Fibroblast of lung (primary cell): ENCODE measurements around the gene MMP14.
"Not testable (repeated sequence)": the region's sequence is repeated elsewhere in the genome, so short reads cannot be mapped to it uniquely, and the experiment has no call there.

ENCODE experiments used
- EZH2 ChIP-seq: IDR thresholded peaks from 2 replicates; pipeline ENCODE4 v1.5.1; 2012; ENCODE audit warnings: low read length, control low read depth, mild to moderate bottlenecking; ENCODE audit errors: missing control alignments
- TF ChIP-seq, protein P1 (sequence below), 2 donors: IDR thresholded peaks in 1 of 2; conservative IDR thresholded peaks in 1 of 2; 1 replicate in 1 of 2; 2 replicates in 1 of 2; pipeline ENCODE4 v1.5.1; 2011 to 2012; ENCODE audit warnings: low read length in 2 of 2, control low read depth in 1 of 2, inconsistent platforms in 1 of 2, low read depth in 1 of 2, mild to moderate bottlenecking in 1 of 2

GRCh38 chr14:22852178-22852577 is 15.8 kb downstream of the MMP14 start:
- TF ChIP-seq, protein P1, sequence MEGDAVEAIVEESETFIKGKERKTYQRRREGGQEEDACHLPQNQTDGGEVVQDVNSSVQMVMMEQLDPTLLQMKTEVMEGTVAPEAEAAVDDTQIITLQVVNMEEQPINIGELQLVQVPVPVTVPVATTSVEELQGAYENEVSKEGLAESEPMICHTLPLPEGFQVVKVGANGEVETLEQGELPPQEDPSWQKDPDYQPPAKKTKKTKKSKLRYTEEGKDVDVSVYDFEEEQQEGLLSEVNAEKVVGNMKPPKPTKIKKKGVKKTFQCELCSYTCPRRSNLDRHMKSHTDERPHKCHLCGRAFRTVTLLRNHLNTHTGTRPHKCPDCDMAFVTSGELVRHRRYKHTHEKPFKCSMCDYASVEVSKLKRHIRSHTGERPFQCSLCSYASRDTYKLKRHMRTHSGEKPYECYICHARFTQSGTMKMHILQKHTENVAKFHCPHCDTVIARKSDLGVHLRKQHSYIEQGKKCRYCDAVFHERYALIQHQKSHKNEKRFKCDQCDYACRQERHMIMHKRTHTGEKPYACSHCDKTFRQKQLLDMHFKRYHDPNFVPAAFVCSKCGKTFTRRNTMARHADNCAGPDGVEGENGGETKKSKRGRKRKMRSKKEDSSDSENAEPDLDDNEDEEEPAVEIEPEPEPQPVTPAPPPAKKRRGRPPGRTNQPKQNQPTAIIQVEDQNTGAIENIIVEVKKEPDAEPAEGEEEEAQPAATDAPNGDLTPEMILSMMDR (conservative IDR thresholded peaks at IDR 0.05 in 1 of 2, IDR thresholded peaks at IDR 0.05 in 1 of 2; ENCODE audit: low read depth in 1 of 2, low read length in 2 of 2), result not testable (repeated sequence)
- not testable (repeated sequence) for TF ChIP-seq EZH2
